K562 (cell line): ENCODE measurements around the gene FGF11. TPM values are rescaled to one million over a fixed set of nuclear protein-coding genes. Genes with fewer than 3 reads are reported as not detected.

Experiments used
- BRD4 ChIP-seq: fragments of 200-600 bp; sonication (generic); IDR thresholded peaks from 2 replicates; pipeline ENCODE4 v1.6.1; 2017; ENCODE audit warnings: inconsistent platforms
- BRD9 ChIP-seq: fragments of 450-650 bp; IDR thresholded peaks from 2 replicates; pipeline ENCODE4 v1.6.1; 2018; ENCODE audit warnings: low read depth; ENCODE audit not compliant: partially characterized antibody
- CREBBP ChIP-seq: IDR thresholded peaks from one replicate; pipeline ENCODE4 v1.6.1; 2012; ENCODE audit warnings: low read depth, mild to moderate bottlenecking, control low read depth, inconsistent platforms, low read length
- FOXK2 ChIP-seq, 2 experiments: fragments of 450-650 bp; IDR thresholded peaks in 1 of 2; conservative IDR thresholded peaks in 1 of 2; 2 replicates each; pipeline ENCODE4 v1.6.1; 2016; ENCODE audit warnings: low read depth in 2 of 2, mild to moderate bottlenecking in 1 of 2
- HIVEP1 ChIP-seq: fragments of 250-450 bp; sonication (Bioruptor Pico); IDR thresholded peaks from 2 replicates; pipeline ENCODE4 v1.4.0; 2020; ENCODE audit warnings: mild to moderate bottlenecking
- HMG20A ChIP-seq: fragments of 450-650 bp; formaldehyde crosslinking; conservative IDR thresholded peaks from 2 replicates; pipeline ENCODE4 v1.4.0; 2020; ENCODE audit warnings: mild to moderate bottlenecking, mixed read lengths
- HNRNPLL ChIP-seq: fragments of 200-400 bp; formaldehyde crosslinking; IDR thresholded peaks from 2 replicates; pipeline ENCODE4 v1.6.1; 2017; ENCODE audit warnings: low read length, low read depth, mild to moderate bottlenecking; ENCODE audit not compliant: poor library complexity, severe bottlenecking
- IRF1 ChIP-seq: sonication (generic); formaldehyde crosslinking; IDR thresholded peaks from 2 replicates; pipeline ENCODE4 v1.8.0; 2022; ENCODE audit warnings: missing genetic modification reagents, mild to moderate bottlenecking, borderline replicate concordance
- MNT ChIP-seq, 2 experiments: fragments of 450-650 bp; conservative IDR thresholded peaks; 2 replicates each; pipeline ENCODE4 v1.6.1; 2017; ENCODE audit warnings: mild to moderate bottlenecking in 2 of 2, moderate library complexity in 2 of 2
- NCOR1 ChIP-seq: fragments of 450-650 bp; IDR thresholded peaks from 2 replicates; pipeline ENCODE4 v1.6.1; 2016; ENCODE audit warnings: mild to moderate bottlenecking, moderate library complexity
- PKNOX1 ChIP-seq: fragments of 450-650 bp; IDR thresholded peaks from 2 replicates; pipeline ENCODE4 v1.6.1; 2016
- RBM15 ChIP-seq: fragments of 200-400 bp; formaldehyde crosslinking; IDR thresholded peaks from 2 replicates; pipeline ENCODE4 v1.6.1; 2018; ENCODE audit warnings: mild to moderate bottlenecking, low read length, moderate library complexity; ENCODE audit not compliant: insufficient read depth
- TCFL5 ChIP-seq: fragments of 250-450 bp; sonication (Bioruptor Pico); conservative IDR thresholded peaks from 2 replicates; pipeline ENCODE4 v1.6.1; 2021; ENCODE audit warnings: mild to moderate bottlenecking, moderate library complexity, matching md5 sums
- TEAD1 ChIP-seq, 2 experiments: fragments of 450-650 bp in 1 of 2; sonication (generic) in 1 of 2; formaldehyde crosslinking; IDR thresholded peaks; 2 replicates each; pipeline versions ENCODE4 v1.4.0 to v1.8.0; 2020 to 2022; ENCODE audit warnings: mild to moderate bottlenecking in 2 of 2, missing genetic modification reagents in 1 of 2
- ZBTB49 ChIP-seq: sonication (generic); formaldehyde crosslinking; IDR thresholded peaks from 2 replicates; pipeline ENCODE4 v1.8.0; 2022; ENCODE audit warnings: missing genetic modification reagents, mild to moderate bottlenecking, borderline replicate concordance
- ZBTB7A ChIP-seq: IDR thresholded peaks from 2 replicates; pipeline ENCODE4 v1.6.1; 2011; ENCODE audit warnings: low read depth, mild to moderate bottlenecking, low read length, moderate library complexity, borderline replicate concordance; ENCODE audit not compliant: control insufficient read depth
- ZFP1 ChIP-seq: fragments of 450-650 bp; formaldehyde crosslinking; IDR thresholded peaks from 2 replicates; pipeline ENCODE4 v1.4.0; 2020; ENCODE audit warnings: mild to moderate bottlenecking, mixed read lengths
- ZNF316 ChIP-seq: fragments of 450-650 bp; IDR thresholded peaks from 2 replicates; pipeline ENCODE4 v1.6.1; 2016
- ZNF431 ChIP-seq: sonication (generic); formaldehyde crosslinking; IDR thresholded peaks from 2 replicates; pipeline ENCODE4 v1.8.0; 2022; ENCODE audit warnings: mild to moderate bottlenecking, missing genetic modification reagents
- ZNF436 ChIP-seq: fragments of 250-450, 450-650 bp; sonication (Bioruptor Pico); formaldehyde crosslinking; IDR thresholded peaks from 2 replicates; pipeline ENCODE4 v1.7.0; 2020; ENCODE audit warnings: mild to moderate bottlenecking
- ZNF668 ChIP-seq: fragments of 250-450 bp; sonication (Bioruptor Pico); IDR thresholded peaks from 2 replicates; pipeline ENCODE4 v1.8.0; 2022; ENCODE audit warnings: mild to moderate bottlenecking, inconsistent platforms
- ZNF696 ChIP-seq: fragments of 250-450 bp; sonication (Bioruptor Pico); conservative IDR thresholded peaks from 2 replicates; pipeline ENCODE4 v1.4.0; 2020; ENCODE audit warnings: mild to moderate bottlenecking, moderate library complexity
- polyA plus RNA-seq, 8 experiments: library from polyadenylated mRNA; depleted of rRNA in 4 of 8; stranded (reverse) in 5 of 8; unstranded in 3 of 8; fragments of >200 nt; fragmentation: Nextera tagmentation in 2 of 8; fragmentation: Illumina TruSeq in 1 of 8; extraction: Ambion mirVana in 2 of 8; extraction: Trizol in 1 of 8; gene quantifications; 2 replicates each; pipeline versions ENCODE4 v1.2.1 to v1.2.3, GENCODE V29; 2011 to 2014; ENCODE audit warnings: inconsistent platforms in 1 of 8, missing spikeins in 1 of 8
- total RNA-seq, 7 experiments: library from RNA; depleted of rRNA in 6 of 7; stranded (reverse); fragments of >200 nt in 6 of 7; fragmentation: Illumina TruSeq in 2 of 7; extraction: Trizol in 2 of 7; gene quantifications; 2 replicates each; pipeline versions ENCODE4 v1.2.1 to v1.2.3, GENCODE V29; 2011 to 2021; ENCODE audit warnings: low replicate concordance in 1 of 7

FGF11 gene
- total and polyA plus RNA-seq, 9 of the 15 experiments (the other 6 are each of a cell fraction or from before 2014, with no cell fraction given): 1.2 to 7.5 (median 3.0) TPM

- TF ChIP-seq ZBTB49 (CRISPR knock-in tag): no peak
- peak in 1 of 2 experiments; percentile 15; a peak in 1 of 4 replicates for TF ChIP-seq TEAD1 (CRISPR knock-in tag; IDR thresholded peaks at IDR 0.05)
- TF ChIP-seq RBM15: no peak
- TF ChIP-seq ZNF696 (CRISPR knock-in tag): peak; percentile 69; the same call in 1 of the 2 replicates
- TF ChIP-seq HMG20A (CRISPR knock-in tag): no peak
- TF ChIP-seq ZNF668 (CRISPR knock-in tag): no peak
- TF ChIP-seq MNT (conservative IDR thresholded peaks at IDR 0.05): peak; percentile 53 to 70
- TF ChIP-seq HNRNPLL: peak; percentile 69
- peak; percentile 85; the same call in 1 of the 2 replicates for TF ChIP-seq ZBTB7A
- TF ChIP-seq HIVEP1: no peak
- TF ChIP-seq BRD4: peak; percentile 89
- TF ChIP-seq CREBBP: no peak
- TF ChIP-seq ZFP1: peak; percentile 27; the same call in 1 of the 2 replicates
- peak in 1 of 2 experiments; percentile 99; a peak in 2 of 4 replicates for TF ChIP-seq FOXK2 (conservative IDR thresholded peaks at IDR 0.05 in 1 of 2, IDR thresholded peaks at IDR 0.05 in 1 of 2; ENCODE audit: low read depth in 2 of 2)
- no peak for TF ChIP-seq ZNF316
- TF ChIP-seq ZNF431 (CRISPR knock-in tag): peak; percentile 46
- peak; percentile 40; the same call in 1 of the 2 replicates for TF ChIP-seq IRF1
- TF ChIP-seq PKNOX1: peak; percentile 82
- TF ChIP-seq TCFL5: no peak
- TF ChIP-seq NCOR1: peak; percentile 75
- peak; percentile 80 for TF ChIP-seq BRD9
- peak; percentile 72; the same call in 1 of the 2 replicates for TF ChIP-seq ZNF436
Measured at GRCh38 chr17:7484067-7484918, 45.0 kb downstream of the FGF11 start, which contains the start of gene POLR2A (continued).
